Kidney tubule cell (primary cell): ENCODE results near the gene COL11A1.
"Not testable (repeated sequence)": the region's sequence is repeated elsewhere in the genome, so short reads cannot be mapped to it uniquely, and the experiment has no call there.

Source experiments
- DNase-seq: peaks from one replicate; pipeline ENCODE4 v3.0.0-alpha.2; 2018; ENCODE audit warnings: low spot score

COL11A1 gene

DNA sequence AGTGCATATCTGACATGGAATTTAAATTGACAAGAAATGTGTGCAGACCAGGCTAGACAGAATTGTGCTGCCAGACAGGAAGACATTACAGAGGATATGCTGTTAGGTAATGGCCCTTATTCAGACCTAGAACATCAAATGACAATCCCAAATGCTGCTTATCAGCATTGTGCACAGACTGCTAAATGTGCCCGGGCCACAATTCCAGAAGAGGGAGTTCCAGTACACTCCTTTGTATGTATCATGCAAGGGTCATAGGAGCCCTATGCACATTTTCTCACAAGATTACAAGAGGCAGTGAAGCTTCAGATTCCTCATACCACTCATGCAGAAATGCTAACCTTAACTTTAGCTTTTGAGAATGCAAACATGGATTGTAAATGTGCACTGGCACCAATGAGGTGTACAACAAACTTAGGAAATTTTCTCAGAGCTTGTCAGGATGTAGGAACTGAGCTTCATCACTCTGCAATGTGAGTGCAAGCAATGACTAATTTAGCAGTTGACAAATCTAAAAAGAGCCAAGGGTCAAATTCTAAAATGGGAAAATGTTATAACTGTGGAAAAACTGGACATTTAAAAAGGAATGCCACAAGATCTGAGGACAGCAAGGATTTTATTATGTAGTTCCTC lies 273.5 kb downstream of the COL11A1 start:
- peak; percentile 16 for DNase-seq

DNA sequence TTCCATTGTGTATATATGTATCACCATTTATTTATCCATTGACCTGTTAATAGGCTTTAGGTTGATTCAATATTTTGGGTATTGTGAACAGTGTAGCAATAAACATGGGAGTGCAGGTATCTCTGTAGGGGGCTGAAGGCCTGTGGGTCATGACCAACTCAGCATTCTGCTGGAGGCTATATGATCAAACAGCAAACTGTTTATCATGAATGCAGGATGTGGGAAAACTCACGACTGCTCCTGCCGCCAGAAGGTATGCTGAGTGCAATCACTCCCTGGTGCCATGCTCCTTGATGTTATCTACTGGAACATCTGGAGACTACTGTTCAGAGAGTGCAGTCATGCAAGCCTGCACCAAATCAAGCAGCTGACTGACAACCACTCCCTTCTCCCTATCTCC lies 275.2 kb downstream of the COL11A1 start:
- DNase-seq, result no peak

DNA sequence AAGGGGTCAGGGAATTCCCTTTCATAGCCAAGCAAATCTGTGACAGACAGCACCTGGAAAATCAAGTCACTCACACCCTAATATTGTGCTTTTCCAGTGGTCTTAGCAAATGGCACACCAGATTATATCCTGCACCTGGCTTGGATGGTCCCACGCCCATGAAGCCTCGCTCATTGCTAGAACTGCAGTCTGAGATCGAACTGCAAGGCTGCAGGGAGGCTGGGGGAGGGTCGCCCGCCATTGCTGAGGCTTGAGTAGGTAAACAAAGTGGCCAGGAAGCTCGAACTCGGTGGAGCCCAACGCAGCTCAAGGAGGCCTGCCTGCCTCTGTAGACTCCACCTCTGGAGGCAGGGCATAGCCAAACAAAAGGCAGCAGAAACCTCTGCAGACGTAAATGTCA lies 281.6 kb downstream of the COL11A1 start:
- DNase-seq, result not testable (repeated sequence)
